ENCODE measurements around the gene TNFRSF18.

TNFRSF18 gene

DNA sequence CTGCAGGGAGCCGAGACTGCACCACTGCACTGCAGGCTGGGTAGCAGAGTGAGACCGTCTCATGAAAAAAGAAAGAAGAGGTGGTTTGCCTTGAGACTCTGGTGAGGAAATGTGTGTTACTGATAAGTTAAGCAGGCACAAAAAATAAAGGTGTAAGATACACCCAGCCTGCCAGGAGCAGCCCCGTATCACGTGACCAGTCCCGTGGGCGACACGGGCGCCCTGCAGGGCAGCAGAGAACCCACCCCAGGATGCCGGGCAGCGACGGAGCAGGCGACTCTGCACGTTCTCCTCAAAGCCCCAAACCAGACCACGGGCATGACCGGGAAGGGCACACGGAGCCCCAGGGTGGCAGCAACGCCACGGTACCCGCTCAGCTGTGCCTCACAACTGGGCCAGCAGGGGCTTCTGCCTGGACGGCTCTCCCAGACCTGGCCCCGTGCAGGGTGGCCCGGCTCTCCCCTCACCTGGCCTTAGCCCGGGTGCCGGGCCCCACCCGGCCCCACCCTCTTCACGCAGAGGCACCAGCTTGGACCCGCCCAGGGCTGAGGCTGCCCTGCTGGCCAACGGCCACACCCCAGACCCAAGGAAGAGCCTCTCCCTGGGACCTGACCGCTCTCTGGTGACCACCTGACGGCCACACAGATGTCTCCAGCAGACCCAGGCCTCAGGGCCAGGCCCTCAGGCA lies 15.6 kb upstream of the TNFRSF18 start:
- H3K4me3 ChIP-seq (replicated peaks; ENCODE audit: low read depth, low read length), result no peak overlapping the region
- no peak for DNase-seq (ENCODE audit: extremely low read depth, low read depth)
- TF ChIP-seq, protein P1, sequence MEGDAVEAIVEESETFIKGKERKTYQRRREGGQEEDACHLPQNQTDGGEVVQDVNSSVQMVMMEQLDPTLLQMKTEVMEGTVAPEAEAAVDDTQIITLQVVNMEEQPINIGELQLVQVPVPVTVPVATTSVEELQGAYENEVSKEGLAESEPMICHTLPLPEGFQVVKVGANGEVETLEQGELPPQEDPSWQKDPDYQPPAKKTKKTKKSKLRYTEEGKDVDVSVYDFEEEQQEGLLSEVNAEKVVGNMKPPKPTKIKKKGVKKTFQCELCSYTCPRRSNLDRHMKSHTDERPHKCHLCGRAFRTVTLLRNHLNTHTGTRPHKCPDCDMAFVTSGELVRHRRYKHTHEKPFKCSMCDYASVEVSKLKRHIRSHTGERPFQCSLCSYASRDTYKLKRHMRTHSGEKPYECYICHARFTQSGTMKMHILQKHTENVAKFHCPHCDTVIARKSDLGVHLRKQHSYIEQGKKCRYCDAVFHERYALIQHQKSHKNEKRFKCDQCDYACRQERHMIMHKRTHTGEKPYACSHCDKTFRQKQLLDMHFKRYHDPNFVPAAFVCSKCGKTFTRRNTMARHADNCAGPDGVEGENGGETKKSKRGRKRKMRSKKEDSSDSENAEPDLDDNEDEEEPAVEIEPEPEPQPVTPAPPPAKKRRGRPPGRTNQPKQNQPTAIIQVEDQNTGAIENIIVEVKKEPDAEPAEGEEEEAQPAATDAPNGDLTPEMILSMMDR (IDR thresholded peaks at IDR 0.05; ENCODE audit: low read depth, low read length, missing control alignments), result no peak

DNA sequence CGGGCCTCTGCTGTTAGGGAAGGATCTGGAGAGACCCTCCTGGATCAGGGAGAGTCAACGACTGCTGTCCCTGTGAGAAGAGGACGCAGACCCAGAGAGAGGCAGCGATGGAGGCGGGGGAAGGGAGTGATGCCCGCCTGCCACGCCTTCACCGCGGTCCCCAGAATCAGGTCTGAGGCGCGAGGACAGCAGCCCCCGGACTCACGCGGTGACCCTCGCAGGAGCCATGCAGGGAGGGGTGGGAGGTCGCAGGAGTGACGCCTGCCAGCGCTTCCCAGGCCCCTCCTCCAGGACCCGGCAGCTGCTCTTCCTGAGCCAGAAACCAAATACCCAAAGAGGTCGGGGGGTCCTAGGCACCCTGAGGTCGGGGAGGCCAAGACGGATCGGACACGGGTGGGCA lies 13.8 kb upstream of the TNFRSF18 start:
- no peak for DNase-seq (ENCODE audit: extremely low read depth, low read depth)
- TF ChIP-seq, protein P1 (IDR thresholded peaks at IDR 0.05; ENCODE audit: low read depth, low read length, missing control alignments), result no peak

DNA sequence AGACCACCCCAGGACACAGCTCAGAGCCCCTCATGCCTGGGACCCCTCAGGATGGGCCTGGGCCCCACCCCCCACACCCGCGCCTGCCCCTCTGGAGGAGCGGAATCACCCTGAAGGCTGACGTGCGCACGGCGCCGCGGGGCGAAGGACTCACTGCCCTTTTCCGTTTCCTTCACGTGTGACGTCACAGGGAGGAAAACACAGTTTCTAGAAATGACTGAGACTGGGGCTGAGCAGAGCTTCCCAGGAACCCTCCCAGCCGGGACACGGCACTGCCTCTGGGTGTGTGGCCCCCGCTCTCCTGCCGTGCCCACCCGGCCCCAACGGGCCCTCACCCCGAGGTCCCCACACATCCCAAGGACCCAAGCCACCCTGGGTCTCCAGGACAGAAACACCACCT lies 12.9 kb upstream of the TNFRSF18 start:
- DNase-seq (ENCODE audit: extremely low read depth, low read depth), result no peak
- TF ChIP-seq, protein P1 (IDR thresholded peaks at IDR 0.05; ENCODE audit: low read depth, low read length, missing control alignments), result no peak
- H3K4me3 ChIP-seq (replicated peaks; ENCODE audit: low read depth, low read length), result no peak overlapping the region

More for the DNA sequence above, 13.8 kb upstream of the TNFRSF18 start:
- no peak overlapping the region for H3K4me3 ChIP-seq (replicated peaks; ENCODE audit: low read depth, low read length)

DNA sequence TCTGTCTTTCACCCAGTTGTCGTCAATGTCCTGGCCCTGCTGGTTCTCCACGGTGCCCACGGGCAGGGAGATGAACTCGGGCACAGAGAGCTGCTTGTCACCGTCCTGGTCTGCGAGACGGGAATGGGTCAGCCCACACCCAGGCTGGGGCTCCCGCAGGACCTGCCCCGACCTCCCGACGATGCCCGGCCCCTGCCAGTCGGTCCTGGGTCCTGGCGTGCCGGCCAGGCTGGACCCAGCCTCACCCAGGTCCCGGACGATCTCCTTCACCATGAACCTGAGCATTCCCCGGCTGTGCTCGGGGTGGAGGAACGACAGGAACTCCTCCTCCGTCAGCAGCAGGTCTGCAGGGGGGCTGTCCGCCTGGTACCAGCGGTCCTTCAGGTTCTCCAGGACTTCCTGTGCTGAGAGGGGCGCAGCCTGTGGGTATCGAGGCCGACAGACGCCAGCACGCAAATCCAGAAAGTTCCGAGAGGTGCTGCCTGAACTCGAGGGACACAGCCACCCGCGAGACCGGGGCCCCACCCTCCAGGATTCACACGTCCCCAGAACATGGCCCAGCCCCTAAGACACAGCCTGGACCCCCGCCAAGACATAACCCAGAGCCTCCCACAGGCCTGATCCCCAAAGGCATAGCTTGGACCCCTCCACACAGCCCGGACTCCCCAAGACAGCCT lies 12.3 kb upstream of the TNFRSF18 start:
- TF ChIP-seq, protein P1 (IDR thresholded peaks at IDR 0.05; ENCODE audit: low read depth, low read length, missing control alignments), result no peak
- no peak for DNase-seq (ENCODE audit: extremely low read depth, low read depth)

DNA sequence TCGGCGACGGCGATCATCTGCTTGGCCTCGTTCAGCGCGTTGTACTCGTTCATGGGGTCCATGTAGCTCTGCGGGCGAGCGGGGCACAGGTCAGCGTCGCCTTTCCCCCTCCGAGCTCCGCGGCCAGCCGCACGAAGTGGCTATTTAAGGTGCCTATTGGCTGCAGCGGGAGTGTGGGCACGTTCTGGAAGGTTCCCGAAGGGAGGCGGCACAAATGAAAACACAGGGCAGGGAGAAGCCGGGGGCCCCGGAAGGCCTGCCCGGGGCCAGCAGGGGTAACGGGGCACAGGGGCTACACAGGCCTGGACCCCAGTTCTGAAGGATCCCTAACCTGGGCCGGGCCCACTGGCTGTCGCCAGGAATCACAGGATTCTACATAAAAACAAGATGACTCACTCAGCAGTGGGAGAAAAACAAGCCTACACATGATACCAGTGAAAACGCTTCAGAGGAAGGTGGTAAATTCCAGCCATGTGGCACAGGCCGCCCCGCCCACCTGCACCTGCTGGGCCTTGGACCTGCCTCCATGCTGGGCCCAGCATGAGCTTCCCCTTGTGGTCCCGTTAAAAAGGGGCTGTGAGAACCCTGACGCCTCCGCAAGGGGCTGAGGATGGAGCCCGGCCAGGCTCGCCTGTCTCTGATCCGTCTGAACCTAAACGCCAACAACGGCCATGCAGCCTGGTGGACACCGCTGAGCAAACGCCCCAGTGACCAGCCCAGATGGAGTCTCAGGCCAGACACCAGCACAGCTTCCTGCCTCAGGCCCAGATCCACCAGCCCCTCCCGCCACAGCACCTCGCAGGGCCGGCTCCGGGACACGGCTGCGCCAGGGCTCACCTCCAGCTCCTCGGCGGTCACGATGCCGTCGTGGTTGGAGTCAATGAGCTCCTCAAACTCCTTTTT lies 11.5 kb upstream of the TNFRSF18 start:
- TF ChIP-seq, protein P1 (IDR thresholded peaks at IDR 0.05; ENCODE audit: low read depth, low read length, missing control alignments), result no peak
- DNase-seq (ENCODE audit: extremely low read depth, low read depth), result peak; percentile 20
- H3K4me3 ChIP-seq (replicated peaks; ENCODE audit: low read depth, low read length), result no peak overlapping the region

More for the DNA sequence above, 12.3 kb upstream of the TNFRSF18 start:
- H3K4me3 ChIP-seq (replicated peaks; ENCODE audit: low read depth, low read length), result no peak overlapping the region

DNA sequence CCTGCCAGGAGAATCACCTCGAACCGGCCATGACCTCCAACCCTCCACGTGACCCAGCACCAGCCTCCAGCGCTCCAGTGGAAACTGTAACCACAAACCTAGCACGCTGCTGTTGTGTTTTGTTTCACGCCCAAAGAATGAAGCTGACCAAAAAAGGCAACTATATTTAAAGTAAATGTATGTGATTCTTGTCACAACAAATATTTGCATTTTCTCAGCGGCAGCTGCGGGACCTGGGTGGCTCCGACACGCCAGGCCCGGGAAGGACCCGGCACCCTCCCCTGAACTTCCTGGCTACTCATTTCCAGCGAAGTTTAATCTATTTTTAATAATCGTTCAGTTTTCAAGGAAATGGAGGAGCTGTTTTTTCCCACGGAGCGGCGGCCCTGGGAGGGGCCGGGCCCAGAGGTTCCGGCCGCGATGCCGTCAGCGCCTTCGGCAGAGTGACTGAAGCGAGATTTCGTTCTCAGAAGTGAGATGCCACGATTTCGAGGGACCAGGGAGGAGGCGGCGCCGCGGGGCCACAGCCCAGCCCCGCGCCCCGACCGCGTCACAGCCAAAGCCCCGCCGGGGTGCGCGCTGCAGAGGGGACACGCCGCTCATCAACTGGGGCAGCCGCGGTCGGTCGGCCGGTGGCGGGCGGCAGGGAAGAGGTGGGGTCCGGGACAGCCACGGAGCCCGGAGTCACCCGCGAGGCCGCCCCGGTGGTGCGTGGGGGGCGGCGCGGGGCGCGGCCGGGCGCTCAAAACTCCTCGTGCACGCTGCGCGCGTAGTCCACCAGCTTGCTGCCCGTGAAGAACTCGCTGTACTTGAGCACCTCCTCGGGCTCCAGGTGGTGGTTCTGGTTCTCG lies 10.6 kb upstream of the TNFRSF18 start:
- no peak for DNase-seq (ENCODE audit: extremely low read depth, low read depth)
- TF ChIP-seq, protein P1 (IDR thresholded peaks at IDR 0.05; ENCODE audit: low read depth, low read length, missing control alignments), result no peak
- H3K4me3 ChIP-seq (replicated peaks; ENCODE audit: low read depth, low read length), result no peak overlapping the region

All from HFF-Myc (cell line).